WTC11 (cell line): Measurements from ENCODE around the gene MORC4. TPM values are rescaled to one million over a fixed set of nuclear protein-coding genes. Genes with fewer than 3 reads are reported as not detected.

Source experiments
- ATAC-seq: fragments of 200-7000 bp; cut with Tn5 transposase; 2 replicates; pipeline ENCODE4 v1.10.0; 2021; ENCODE audit warnings: mild to moderate bottlenecking, moderate library complexity
- CTCF ChIA-PET: fragments of 300-600 bp; sonication (Branson Sonifier 250); formaldehyde crosslinking; loops from one replicate; lab custom pipeline; 2021; ENCODE audit warnings: antibody characterized with exemption; lab: Charles Lee
- POLR2A ChIA-PET: fragments of 350-600 bp; sonication (Branson Sonifier 250); formaldehyde crosslinking; loops from one replicate; lab custom pipeline; 2021; ENCODE audit warnings: antibody characterized with exemption; lab: Charles Lee
- DNase-seq: peaks from one replicate; pipeline ENCODE4 v3.0.0; 2021; ENCODE audit warnings: low spot score
- H3K27ac Mint-ChIP-seq: 2 replicates; pipeline ENCODE4 v1.8.0; 2021; ENCODE audit warnings: mixed read lengths
- H3K27me3 Mint-ChIP-seq: 2 replicates; pipeline ENCODE4 v1.8.0; 2021; ENCODE audit warnings: low read depth, mild to moderate bottlenecking, moderate library complexity, mixed read lengths
- H3K36me3 Mint-ChIP-seq: 2 replicates; pipeline ENCODE4 v1.8.0; 2021; ENCODE audit warnings: mixed read lengths
- H3K4me1 Mint-ChIP-seq: 2 replicates; pipeline ENCODE4 v1.8.0; 2022; ENCODE audit warnings: mixed read lengths
- H3K4me3 Mint-ChIP-seq: 2 replicates; pipeline ENCODE4 v1.8.0; 2021; ENCODE audit warnings: mild to moderate bottlenecking, moderate library complexity, mixed read lengths
- H3K9me3 Mint-ChIP-seq: 2 replicates; pipeline ENCODE4 v1.8.0; 2021; ENCODE audit warnings: mixed read lengths
- ATF3 ChIP-seq: sonication (generic); formaldehyde crosslinking; conservative IDR thresholded peaks from 2 replicates; pipeline ENCODE4 v1.8.1; 2022; ENCODE audit warnings: mild to moderate bottlenecking, missing genetic modification reagents
- CBFB ChIP-seq: sonication (generic); formaldehyde crosslinking; IDR thresholded peaks from 2 replicates; pipeline ENCODE4 v1.8.1; 2022; ENCODE audit warnings: mild to moderate bottlenecking, low read depth, missing genetic modification reagents
- CTCF ChIP-seq: fragments of 200-600 bp; IDR thresholded peaks from 2 replicates; pipeline ENCODE4 v1.8.0; 2022; ENCODE audit warnings: antibody characterized with exemption
- ELF4 ChIP-seq: sonication (generic); formaldehyde crosslinking; IDR thresholded peaks from 2 replicates; pipeline ENCODE4 v1.8.1; 2022; ENCODE audit warnings: low read depth, mild to moderate bottlenecking, moderate library complexity, missing genetic modification reagents
- FOXJ3 ChIP-seq: sonication (generic); formaldehyde crosslinking; IDR thresholded peaks from 2 replicates; pipeline ENCODE4 v1.9.0; 2021; ENCODE audit warnings: missing genetic modification reagents, mild to moderate bottlenecking, borderline replicate concordance
- FOXK1 ChIP-seq: sonication (generic); formaldehyde crosslinking; IDR thresholded peaks from 2 replicates; pipeline ENCODE4 v1.8.0; 2022; ENCODE audit warnings: mild to moderate bottlenecking, moderate library complexity, missing genetic modification reagents
- GABPB1 ChIP-seq: sonication (generic); formaldehyde crosslinking; IDR thresholded peaks from 2 replicates; pipeline ENCODE4 v1.8.1; 2023; ENCODE audit warnings: mild to moderate bottlenecking, missing genetic modification reagents
- MLX ChIP-seq: sonication (generic); formaldehyde crosslinking; IDR thresholded peaks from 2 replicates; pipeline ENCODE4 v1.8.1; 2023; ENCODE audit warnings: mild to moderate bottlenecking, missing genetic modification reagents, moderate library complexity
- MYBL2 ChIP-seq: sonication (generic); formaldehyde crosslinking; IDR thresholded peaks from 2 replicates; pipeline ENCODE4 v1.8.1; 2023; ENCODE audit warnings: mild to moderate bottlenecking, moderate library complexity, missing genetic modification reagents
- NFATC4 ChIP-seq: fragments of 250-450 bp; sonication (Bioruptor Pico); IDR thresholded peaks from 2 replicates; pipeline ENCODE4 v1.9.0; 2021; ENCODE audit warnings: mild to moderate bottlenecking
- NR1H2 ChIP-seq: sonication (generic); formaldehyde crosslinking; IDR thresholded peaks from 2 replicates; pipeline ENCODE4 v1.9.0; 2021; ENCODE audit warnings: mild to moderate bottlenecking, moderate library complexity, missing genetic modification reagents
- NR3C1 ChIP-seq: sonication (generic); formaldehyde crosslinking; conservative IDR thresholded peaks from 2 replicates; pipeline ENCODE4 v1.8.1; 2023; ENCODE audit warnings: low read depth, mild to moderate bottlenecking, missing genetic modification reagents
- RELA ChIP-seq: sonication (generic); formaldehyde crosslinking; IDR thresholded peaks from 2 replicates; pipeline ENCODE4 v1.8.1; 2022; ENCODE audit warnings: missing genetic modification reagents, mild to moderate bottlenecking, borderline replicate concordance
- STAT6 ChIP-seq: sonication (generic); formaldehyde crosslinking; conservative IDR thresholded peaks from 2 replicates; pipeline ENCODE4 v1.8.1; 2023; ENCODE audit warnings: mild to moderate bottlenecking, low read depth, missing genetic modification reagents, moderate library complexity
- TCF7 ChIP-seq: sonication (generic); formaldehyde crosslinking; IDR thresholded peaks from 2 replicates; pipeline ENCODE4 v1.8.0; 2022; ENCODE audit warnings: mild to moderate bottlenecking, low read depth, missing genetic modification reagents, moderate library complexity
- TEAD1 ChIP-seq: sonication (generic); formaldehyde crosslinking; IDR thresholded peaks from 2 replicates; pipeline ENCODE4 v1.8.0; 2022; ENCODE audit warnings: mild to moderate bottlenecking, missing genetic modification reagents
- TEAD4 ChIP-seq: sonication (generic); formaldehyde crosslinking; IDR thresholded peaks from 2 replicates; pipeline ENCODE4 v1.8.0; 2022; ENCODE audit warnings: mild to moderate bottlenecking, missing genetic modification reagents
- ZNF263 ChIP-seq: sonication (generic); formaldehyde crosslinking; IDR thresholded peaks from 2 replicates; pipeline ENCODE4 v1.8.1; 2022; ENCODE audit warnings: low read depth, mild to moderate bottlenecking, moderate library complexity, missing genetic modification reagents
- ZNF317 ChIP-seq: sonication (generic); formaldehyde crosslinking; IDR thresholded peaks from 2 replicates; pipeline ENCODE4 v1.8.1; 2023; ENCODE audit warnings: low read depth, mild to moderate bottlenecking, moderate library complexity, missing genetic modification reagents, borderline replicate concordance
- ZNF423 ChIP-seq: fragments of 250-450 bp; sonication (Bioruptor Pico); IDR thresholded peaks from 2 replicates; pipeline ENCODE4 v2.1.2; 2022; ENCODE audit warnings: mild to moderate bottlenecking, moderate library complexity
- ZNF532 ChIP-seq: fragments of 250-450 bp; sonication (Bioruptor Pico); IDR thresholded peaks from 2 replicates; pipeline ENCODE4 v1.9.0; 2021; ENCODE audit warnings: mild to moderate bottlenecking, borderline replicate concordance
- ZSCAN18 ChIP-seq: fragments of 250-450 bp; sonication (Bioruptor Pico); IDR thresholded peaks from 2 replicates; pipeline ENCODE4 v2.1.2; 2022; ENCODE audit warnings: mild to moderate bottlenecking, moderate library complexity
- total RNA-seq: library from RNA; stranded (reverse); gene quantifications from 3 replicates; pipeline ENCODE4 v1.2.3, GENCODE V29; 2021

The MORC4 gene
- total RNA-seq, 1 experiment from 2014 or later: 4.6 TPM

- Mint-ChIP-seq H3K4me3 (no peak overlapping the region), H3K27me3 (no peaks in the 10 kb centered on the region), H3K36me3 (no peaks in the 10 kb centered on the region), H3K9me3 (no peaks in the 10 kb centered on the region), H3K27ac (no peak overlapping the region), H3K4me1 (peaks cover 10% of the 10 kb centered on the region)
- ChIA-PET POLR2A (no interaction called here), CTCF (interaction anchor here (0.6 to 3.8 kb wide), 23 partner anchors 9 to 880 kb away, joined by 3 to 54 read pairs (median 4); partner anchors contain the start of genes CLDN2, RBM41, RIPPLY1 and TSC22D3)
- TF ChIP-seq ATF3 (CRISPR knock-in tag) (no peak), NR1H2 (CRISPR knock-in tag) (no peak), NR3C1 (CRISPR knock-in tag) (no peak), STAT6 (no peak), MYBL2 (CRISPR knock-in tag) (no peak), ELF4 (CRISPR knock-in tag) (no peak), FOXK1 (CRISPR knock-in tag) (no peak), GABPB1 (CRISPR knock-in tag) (no peak), TCF7 (CRISPR knock-in tag) (no peak), CBFB (CRISPR knock-in tag) (no peak), ZSCAN18 (CRISPR knock-in tag) (no peak), NFATC4 (CRISPR knock-in tag) (no peak), ZNF317 (CRISPR knock-in tag) (no peak), TEAD1 (CRISPR knock-in tag) (no peak), FOXJ3 (no peak), ZNF263 (CRISPR knock-in tag) (no peak), ZNF423 (CRISPR knock-in tag) (no peak), TEAD4 (CRISPR knock-in tag) (no peak)
- DNase-seq (no peak), ATAC-seq (no peak)
Observed at GRCh38 chrX:106894978-106895452, 105.0 kb downstream of the MORC4 start.

- H3K27me3 Mint-ChIP-seq: no peaks in the 10 kb centered on the region
- no peak overlapping the region for H3K27ac Mint-ChIP-seq
- H3K4me1 Mint-ChIP-seq: peaks cover 10% of the 10 kb centered on the region
- POLR2A ChIA-PET: no interaction called here
- CTCF ChIA-PET: interaction anchor here (0.9 to 3.8 kb wide), 22 partner anchors 9 to 881 kb away, joined by 3 to 54 read pairs (median 4); partner anchors contain the start of genes CLDN2, RBM41, RIPPLY1 and TSC22D3
- no peak for TF ChIP-seq ZNF532 (CRISPR knock-in tag)
- TF ChIP-seq MLX (CRISPR knock-in tag): no peak
- peak; percentile 57 for TF ChIP-seq CTCF
- no peak for TF ChIP-seq RELA
- H3K9me3 Mint-ChIP-seq: no peaks in the 10 kb centered on the region
- ATAC-seq: peak; percentile 89
- DNase-seq: peak; percentile 52
- no peaks in the 10 kb centered on the region for H3K36me3 Mint-ChIP-seq
- H3K4me3 Mint-ChIP-seq: no peak overlapping the region
Observed at GRCh38 chrX:106894392-106894909, 105.6 kb downstream of the MORC4 start.
